ENCODE results near the gene CDH23. TPM values are rescaled to one million over a fixed set of nuclear protein-coding genes. Genes with fewer than 3 reads are reported as not detected.

CDH23 gene
- polyA plus RNA-seq, 2 donors, result 1.6 to 3.2 TPM

GRCh38 chr10:71581376-71581775, 184.7 kb downstream of the CDH23 start:
- no peak overlapping the region for H3K27ac ChIP-seq (ENCODE audit: low read depth in 2 of 2, low read length in 1 of 2)
- H3K36me3 ChIP-seq (ENCODE audit: control insufficient read depth in 2 of 2, insufficient read depth in 2 of 2, low read length in 1 of 2), result no peaks in the 10 kb centered on the region
- no peaks in the 10 kb centered on the region for H3K9me3 ChIP-seq (ENCODE audit: control insufficient read depth in 2 of 2, insufficient read depth in 1 of 2, low read depth in 1 of 2, low read length in 1 of 2)
- H3K4me3 ChIP-seq (ENCODE audit: low read depth in 1 of 2, low read length in 2 of 2), result no peak overlapping the region
- H3K27me3 ChIP-seq (ENCODE audit: control insufficient read depth in 1 of 2, insufficient read depth in 2 of 2, low read length in 2 of 2), result no peaks in the 10 kb centered on the region
- H3K4me1 ChIP-seq (ENCODE audit: control insufficient read depth in 2 of 2, insufficient read depth in 2 of 2, low read length in 1 of 2), result no peaks in the 10 kb centered on the region
- WGBS, 2 donors, result 64 to 65% methylated on average over 3 of the region's 3 CpGs

- Histone ChIP-seq H3K27me3 (ENCODE audit: control insufficient read depth in 1 of 2, insufficient read depth in 2 of 2, low read length in 2 of 2) (no peaks in the 10 kb centered on the region), H3K9me3 (ENCODE audit: control insufficient read depth in 2 of 2, insufficient read depth in 1 of 2, low read depth in 1 of 2, low read length in 1 of 2) (no peaks in the 10 kb centered on the region), H3K27ac (ENCODE audit: low read depth in 2 of 2, low read length in 1 of 2) (no peak overlapping the region), H3K4me3 (ENCODE audit: low read depth in 1 of 2, low read length in 2 of 2) (no peak overlapping the region), H3K36me3 (ENCODE audit: control insufficient read depth in 2 of 2, insufficient read depth in 2 of 2, low read length in 1 of 2) (no peaks in the 10 kb centered on the region), H3K4me1 (ENCODE audit: control insufficient read depth in 2 of 2, insufficient read depth in 2 of 2, low read length in 1 of 2) (no peaks in the 10 kb centered on the region)
- 67 to 74% methylated on average over 3 of the region's 3 CpGs for WGBS, 2 donors
Measured at GRCh38 chr10:71582019-71582418, 185.3 kb downstream of the CDH23 start.

GRCh38 chr10:71582506-71583475, 186.1 kb downstream of the CDH23 start:
- Histone ChIP-seq H3K9me3 (ENCODE audit: control insufficient read depth in 2 of 2, insufficient read depth in 1 of 2, low read depth in 1 of 2, low read length in 1 of 2) (no peaks in the 10 kb centered on the region), H3K27me3 (ENCODE audit: control insufficient read depth in 1 of 2, insufficient read depth in 2 of 2, low read length in 2 of 2) (no peaks in the 10 kb centered on the region), H3K4me3 (ENCODE audit: low read depth in 1 of 2, low read length in 2 of 2) (no peak overlapping the region), H3K27ac (ENCODE audit: low read depth in 2 of 2, low read length in 1 of 2) (no peak overlapping the region), H3K36me3 (ENCODE audit: control insufficient read depth in 2 of 2, insufficient read depth in 2 of 2, low read length in 1 of 2) (no peaks in the 10 kb centered on the region), H3K4me1 (ENCODE audit: control insufficient read depth in 2 of 2, insufficient read depth in 2 of 2, low read length in 1 of 2) (no peaks in the 10 kb centered on the region)
- WGBS, 2 donors, result 82 to 85% methylated on average over 21 of the region's 21 CpGs

GRCh38 chr10:71584461-71584860, 187.7 kb downstream of the CDH23 start:
- no peak overlapping the region for H3K4me3 ChIP-seq (ENCODE audit: low read depth in 1 of 2, low read length in 2 of 2)
- H3K27me3 ChIP-seq (ENCODE audit: control insufficient read depth in 1 of 2, insufficient read depth in 2 of 2, low read length in 2 of 2), result no peaks in the 10 kb centered on the region
- no peaks in the 10 kb centered on the region for H3K4me1 ChIP-seq (ENCODE audit: control insufficient read depth in 2 of 2, insufficient read depth in 2 of 2, low read length in 1 of 2)
- WGBS, 2 donors, result 81 to 85% methylated on average over 5 of the region's 5 CpGs
- H3K9me3 ChIP-seq (ENCODE audit: control insufficient read depth in 2 of 2, insufficient read depth in 1 of 2, low read depth in 1 of 2, low read length in 1 of 2), result no peaks in the 10 kb centered on the region
- no peak overlapping the region for H3K27ac ChIP-seq (ENCODE audit: low read depth in 2 of 2, low read length in 1 of 2)
- no peaks in the 10 kb centered on the region for H3K36me3 ChIP-seq (ENCODE audit: control insufficient read depth in 2 of 2, insufficient read depth in 2 of 2, low read length in 1 of 2)

- Histone ChIP-seq H3K27ac (ENCODE audit: low read depth in 2 of 2, low read length in 1 of 2) (no peak overlapping the region), H3K4me1 (ENCODE audit: control insufficient read depth in 2 of 2, insufficient read depth in 2 of 2, low read length in 1 of 2) (no peaks in the 10 kb centered on the region), H3K27me3 (ENCODE audit: control insufficient read depth in 1 of 2, insufficient read depth in 2 of 2, low read length in 2 of 2) (no peaks in the 10 kb centered on the region), H3K9me3 (ENCODE audit: control insufficient read depth in 2 of 2, insufficient read depth in 1 of 2, low read depth in 1 of 2, low read length in 1 of 2) (no peaks in the 10 kb centered on the region), H3K4me3 (ENCODE audit: low read depth in 1 of 2, low read length in 2 of 2) (no peak overlapping the region), H3K36me3 (ENCODE audit: control insufficient read depth in 2 of 2, insufficient read depth in 2 of 2, low read length in 1 of 2) (no peaks in the 10 kb centered on the region)
- 76 to 81% methylated on average over 10 of the region's 10 CpGs for WGBS, 2 donors
Measured at GRCh38 chr10:71584902-71585563, 188.3 kb downstream of the CDH23 start.

- no peaks in the 10 kb centered on the region for H3K36me3 ChIP-seq (ENCODE audit: control insufficient read depth in 2 of 2, insufficient read depth in 2 of 2, low read length in 1 of 2)
- 74 to 80% methylated on average over 10 of the region's 10 CpGs for WGBS, 2 donors
- H3K9me3 ChIP-seq (ENCODE audit: control insufficient read depth in 2 of 2, insufficient read depth in 1 of 2, low read depth in 1 of 2, low read length in 1 of 2), result no peaks in the 10 kb centered on the region
- no peak overlapping the region for H3K27ac ChIP-seq (ENCODE audit: low read depth in 2 of 2, low read length in 1 of 2)
- no peaks in the 10 kb centered on the region for H3K4me1 ChIP-seq (ENCODE audit: control insufficient read depth in 2 of 2, insufficient read depth in 2 of 2, low read length in 1 of 2)
- H3K4me3 ChIP-seq (ENCODE audit: low read depth in 1 of 2, low read length in 2 of 2), result no peak overlapping the region
- H3K27me3 ChIP-seq (ENCODE audit: control insufficient read depth in 1 of 2, insufficient read depth in 2 of 2, low read length in 2 of 2), result no peaks in the 10 kb centered on the region
Measured at GRCh38 chr10:71585564-71586290, 189.0 kb downstream of the CDH23 start.

GRCh38 chr10:71587941-71588573, 191.3 kb downstream of the CDH23 start:
- no peaks in the 10 kb centered on the region for H3K27me3 ChIP-seq (ENCODE audit: control insufficient read depth in 1 of 2, insufficient read depth in 2 of 2, low read length in 2 of 2)
- WGBS, 2 donors, result 75 to 84% methylated on average over 8 of the region's 8 CpGs
- H3K4me1 ChIP-seq (ENCODE audit: control insufficient read depth in 2 of 2, insufficient read depth in 2 of 2, low read length in 1 of 2), result no peaks in the 10 kb centered on the region
- no peak overlapping the region for H3K27ac ChIP-seq (ENCODE audit: low read depth in 2 of 2, low read length in 1 of 2)
- H3K9me3 ChIP-seq (ENCODE audit: control insufficient read depth in 2 of 2, insufficient read depth in 1 of 2, low read depth in 1 of 2, low read length in 1 of 2), result no peaks in the 10 kb centered on the region
- no peaks in the 10 kb centered on the region for H3K36me3 ChIP-seq (ENCODE audit: control insufficient read depth in 2 of 2, insufficient read depth in 2 of 2, low read length in 1 of 2)
- H3K4me3 ChIP-seq (ENCODE audit: low read depth in 1 of 2, low read length in 2 of 2), result no peak overlapping the region

GRCh38 chr10:71588685-71589084, 192.0 kb downstream of the CDH23 start:
- WGBS, 2 donors, result 76 to 88% methylated on average over 4 of the region's 4 CpGs
- no peak overlapping the region for H3K4me3 ChIP-seq (ENCODE audit: low read depth in 1 of 2, low read length in 2 of 2)
- no peaks in the 10 kb centered on the region for H3K36me3 ChIP-seq (ENCODE audit: control insufficient read depth in 2 of 2, insufficient read depth in 2 of 2, low read length in 1 of 2)
- no peak overlapping the region for H3K27ac ChIP-seq (ENCODE audit: low read depth in 2 of 2, low read length in 1 of 2)
- H3K4me1 ChIP-seq (ENCODE audit: control insufficient read depth in 2 of 2, insufficient read depth in 2 of 2, low read length in 1 of 2), result no peaks in the 10 kb centered on the region
- H3K27me3 ChIP-seq (ENCODE audit: control insufficient read depth in 1 of 2, insufficient read depth in 2 of 2, low read length in 2 of 2), result no peaks in the 10 kb centered on the region
- no peaks in the 10 kb centered on the region for H3K9me3 ChIP-seq (ENCODE audit: control insufficient read depth in 2 of 2, insufficient read depth in 1 of 2, low read depth in 1 of 2, low read length in 1 of 2)

All from esophagus (tissue), 2 donors.